GM23338 (cell line): ENCODE results near the gene NLK. TPM values are rescaled to one million over a fixed set of nuclear protein-coding genes. Genes with fewer than 3 reads are reported as not detected.

Experiments used
- ATAC-seq: fragments of 200-7000 bp; cut with Tn5 transposase; 3 replicates; pipeline ENCODE4 v1.9.1; 2020
- DNase-seq: peaks from one replicate; pipeline ENCODE4 v3.0.0-alpha.2; 2015; ENCODE audit warnings: low spot score
- H2AFZ ChIP-seq: fragments of 200-600 bp; sonication (generic); 2 replicates; pipeline ENCODE4 v1.8.0; 2016; ENCODE audit warnings: antibody characterized with exemption, mild to moderate bottlenecking, moderate library complexity
- H3F3A ChIP-seq: fragments of 200-600 bp; sonication (generic); replicated peaks from 2 replicates; pipeline ENCODE4 v1.8.0; 2017; ENCODE audit warnings: antibody characterized with exemption, mixed run types, low read depth
- H3K27ac ChIP-seq: fragments of 200-600 bp; sonication (generic); 2 replicates; pipeline ENCODE4 v1.6.1; 2016; ENCODE audit warnings: low read depth
- H3K27me3 ChIP-seq: fragments of 200-600 bp; sonication (generic); 2 replicates; pipeline ENCODE4 v1.8.0; 2016; ENCODE audit warnings: mild to moderate bottlenecking, mixed run types, moderate library complexity; ENCODE audit not compliant: insufficient read depth
- H3K36me3 ChIP-seq: fragments of 200-600 bp; sonication (generic); 2 replicates; pipeline ENCODE4 v1.8.0; 2016; ENCODE audit warnings: mild to moderate bottlenecking; ENCODE audit not compliant: insufficient read depth
- H3K4me1 ChIP-seq: fragments of 200-600 bp; sonication (generic); 2 replicates; pipeline ENCODE4 v1.8.0; 2016; ENCODE audit warnings: mild to moderate bottlenecking, moderate library complexity; ENCODE audit not compliant: insufficient read depth
- H3K4me2 ChIP-seq: fragments of 200-600 bp; sonication (generic); 2 replicates; pipeline ENCODE4 v1.7.1; 2017; ENCODE audit warnings: mixed run types
- H3K4me3 ChIP-seq: fragments of 200-600 bp; sonication (generic); 2 replicates; pipeline ENCODE4 v1.6.1; 2016; ENCODE audit warnings: mixed run types
- H3K79me2 ChIP-seq: fragments of 200-600 bp; sonication (generic); replicated peaks from 2 replicates; pipeline ENCODE4 v1.8.0; 2017; ENCODE audit warnings: mild to moderate bottlenecking; ENCODE audit not compliant: insufficient read depth
- H3K9me2 ChIP-seq: fragments of 200-600 bp; sonication (generic); 2 replicates; pipeline ENCODE4 v1.8.0; 2017; ENCODE audit not compliant: insufficient read depth
- H4K20me1 ChIP-seq: fragments of 200-600 bp; sonication (generic); replicated peaks from 2 replicates; pipeline ENCODE4 v1.8.0; 2017; ENCODE audit warnings: mild to moderate bottlenecking; ENCODE audit not compliant: insufficient read depth
- H3K27ac Mint-ChIP-seq: 2 replicates; pipeline ENCODE4 v1.8.0; 2020; ENCODE audit warnings: inconsistent platforms, mild to moderate bottlenecking, moderate library complexity, mixed read lengths
- H3K27me3 Mint-ChIP-seq: 3 replicates; pipeline ENCODE4 v1.8.0; 2022; ENCODE audit warnings: low read depth, mild to moderate bottlenecking, moderate library complexity, mixed read lengths, inconsistent platforms; ENCODE audit not compliant: insufficient read depth, poor library complexity
- H3K36me3 Mint-ChIP-seq: 3 replicates; pipeline ENCODE4 v1.8.0; 2021; ENCODE audit warnings: low read depth, mild to moderate bottlenecking, inconsistent platforms, moderate library complexity, mixed read lengths
- H3K4me1 Mint-ChIP-seq: 3 replicates; pipeline ENCODE4 v1.8.0; 2020; ENCODE audit warnings: mild to moderate bottlenecking, inconsistent platforms, mixed read lengths
- H3K4me3 Mint-ChIP-seq: 3 replicates; pipeline ENCODE4 v1.8.0; 2021; ENCODE audit warnings: moderate library complexity, mild to moderate bottlenecking, inconsistent platforms, mixed read lengths
- H3K9me3 Mint-ChIP-seq: 3 replicates; pipeline ENCODE4 v1.8.0; 2020; ENCODE audit warnings: moderate library complexity, mild to moderate bottlenecking, inconsistent platforms, mixed read lengths
- CTCF ChIP-seq, 2 experiments: fragments of 200-600 bp in 1 of 2; sonication (generic) in 1 of 2; conservative IDR thresholded peaks; 2 replicates each; pipeline versions ENCODE4 v1.5.1 to v1.6.1; 2016 to 2017; ENCODE audit warnings: antibody characterized with exemption in 2 of 2, low read depth in 2 of 2, mild to moderate bottlenecking in 2 of 2, moderate library complexity in 1 of 2
- ETS1 ChIP-seq: IDR thresholded peaks from 2 replicates; pipeline ENCODE4 v1.6.1; 2016; ENCODE audit warnings: antibody characterized with exemption
- EZH2 ChIP-seq: fragments of 200-600 bp; sonication (generic); IDR thresholded peaks from one replicate; pipeline ENCODE4 v1.8.0; 2017; ENCODE audit warnings: antibody characterized with exemption, mild to moderate bottlenecking, low read depth; ENCODE audit not compliant: unreplicated experiment
- EZH2phosphoT487 ChIP-seq: fragments of 200-600 bp; sonication (generic); IDR thresholded peaks from one replicate; pipeline ENCODE4 v1.8.1; 2018; ENCODE audit warnings: antibody characterized with exemption; ENCODE audit not compliant: unreplicated experiment
- JUNB ChIP-seq: IDR thresholded peaks from one replicate; pipeline ENCODE4 v1.6.1; 2016; ENCODE audit warnings: antibody characterized with exemption; ENCODE audit not compliant: unreplicated experiment
- NANOG ChIP-seq: IDR thresholded peaks from 2 replicates; pipeline ENCODE4 v1.6.1; 2016; ENCODE audit warnings: antibody characterized with exemption, borderline replicate concordance
- POLR2AphosphoS5 ChIP-seq: IDR thresholded peaks from 2 replicates; pipeline ENCODE4 v1.6.1; 2016; ENCODE audit warnings: antibody characterized with exemption, low read depth
- REST ChIP-seq: IDR thresholded peaks from one replicate; pipeline ENCODE4 v1.6.1; 2018; ENCODE audit warnings: antibody characterized with exemption; ENCODE audit not compliant: unreplicated experiment
- STAT1 ChIP-seq: IDR thresholded peaks from one replicate; pipeline ENCODE4 v1.6.1; 2016; ENCODE audit warnings: antibody characterized with exemption; ENCODE audit not compliant: unreplicated experiment
- ZNF114 ChIP-seq: fragments of 250-450 bp; sonication (Bioruptor Pico); IDR thresholded peaks from 2 replicates; pipeline ENCODE4 v1.5.0; 2020; ENCODE audit warnings: mild to moderate bottlenecking, moderate library complexity
- ZNF331 ChIP-seq: fragments of 250-450 bp; sonication (Bioruptor Pico); IDR thresholded peaks from 2 replicates; pipeline ENCODE4 v1.5.0; 2020; ENCODE audit warnings: low read depth, mild to moderate bottlenecking, moderate library complexity
- polyA plus RNA-seq: library from polyadenylated mRNA; unstranded; fragments of >200 nt; fragmentation: Nextera tagmentation; extraction: Ambion mirVana; gene quantifications from 2 replicates; pipeline ENCODE4 v1.2.1, GENCODE V29; 2016
- total RNA-seq: library from RNA; depleted of rRNA; stranded (reverse); fragments of >200 nt; shearing (Covaris generic); gene quantifications from 2 replicates; pipeline ENCODE4 v1.2.3, GENCODE V29; 2014

Gene NLK
- total and polyA plus RNA-seq, 2 experiments from 2014 or later, result 34.7 to 78.5 TPM

GRCh38 chr17:28074010-28074409 is 31.5 kb downstream of the NLK start (continued):
- TF ChIP-seq CTCF (conservative IDR thresholded peaks at IDR 0.05; ENCODE audit: low read depth in 2 of 2), result no peak
- no peak for TF ChIP-seq ZNF331 (CRISPR knock-in tag)
- no peak for TF ChIP-seq EZH2phosphoT487
- TF ChIP-seq ZNF114 (CRISPR knock-in tag), result no peak
- TF ChIP-seq ETS1, result no peak
- TF ChIP-seq JUNB, result no peak
- no peak for TF ChIP-seq EZH2
- no peak for TF ChIP-seq STAT1
- TF ChIP-seq REST, result no peak

GRCh38 chr17:28076144-28076543 is 33.7 kb downstream of the NLK start:
- peaks cover 13% of the 10 kb centered on the region; the same call in 2 of the 3 replicates for H3K36me3 Mint-ChIP-seq
- TF ChIP-seq NANOG (no peak), CTCF (conservative IDR thresholded peaks at IDR 0.05; ENCODE audit: low read depth in 2 of 2) (no peak), ZNF331 (CRISPR knock-in tag) (no peak), REST (no peak), POLR2AphosphoS5 (no peak)

More at GRCh38 chr17:28076144-28076543, 33.7 kb downstream of the NLK start:
- no peak overlapping the region for H3K4me2 ChIP-seq
- no peaks in the 10 kb centered on the region for H3F3A ChIP-seq
- H3K79me2 ChIP-seq, result peaks cover 100% of the 10 kb centered on the region
- Mint-ChIP-seq H3K4me1 (peaks cover 60% of the 10 kb centered on the region), H3K27me3 (peaks cover 2% of the 10 kb centered on the region), H3K4me3 (no peak overlapping the region), H3K27ac (no peak overlapping the region), H3K9me3 (peaks cover 2% of the 10 kb centered on the region; the same call in 2 of the 3 replicates)
- no peaks in the 10 kb centered on the region for H3K27me3 ChIP-seq
- DNase-seq (no peak), ATAC-seq (no peak)
- H4K20me1 ChIP-seq, result peaks cover 13% of the 10 kb centered on the region
- no peak overlapping the region for H3K27ac ChIP-seq
- H3K4me3 ChIP-seq, result no peak overlapping the region
- no peaks in the 10 kb centered on the region for H3K36me3 ChIP-seq
- peaks cover 37% of the 10 kb centered on the region for H3K4me1 ChIP-seq
- no peak overlapping the region for H2AFZ ChIP-seq
- H3K9me2 ChIP-seq, result no peaks in the 10 kb centered on the region
